ENCODE measurements around the gene ZNF277. TPM values are rescaled to one million over a fixed set of nuclear protein-coding genes. Genes with fewer than 3 reads are reported as not detected.

ZNF277 gene
- polyA plus RNA-seq, 1 donor (not counting 4 experiments of a cell fraction or from before 2014, with no cell fraction given) = 20.2 TPM

DNA sequence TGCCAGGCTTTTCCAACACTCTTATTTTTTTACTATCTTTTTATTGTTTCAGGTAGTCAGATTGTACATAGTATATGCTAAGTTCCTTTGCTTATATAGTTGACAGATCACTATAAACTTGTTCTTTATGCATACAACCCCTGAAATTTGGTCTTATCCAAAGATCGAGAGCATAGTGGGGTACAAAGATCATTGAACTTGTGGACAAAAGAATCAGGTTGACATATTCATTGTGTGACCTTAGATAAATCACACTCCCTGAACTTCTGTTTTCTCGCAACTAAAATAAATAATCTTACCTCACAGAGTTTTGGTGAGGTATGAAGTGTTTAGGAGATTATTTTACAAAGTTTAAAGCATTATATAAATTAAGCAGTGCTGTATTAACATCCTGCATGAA, 22.1 kb downstream of the ZNF277 start:
- Histone ChIP-seq H4K20me1 (ENCODE audit: control insufficient read depth, extremely low read depth, insufficient read depth, low read length) (peaks cover 3% of the 10 kb centered on the region), H3K4me3 (ENCODE audit: control insufficient read depth in 2 of 3, extremely low read depth in 1 of 3, insufficient read depth in 2 of 3, low read depth in 1 of 3, low read length in 3 of 3) (no peak overlapping the region), H3K9ac (ENCODE audit: control insufficient read depth, extremely low read depth, insufficient read depth, low read length) (no peak overlapping the region), H3K36me3 (ENCODE audit: control insufficient read depth in 2 of 2, extremely low read depth in 1 of 2, insufficient read depth in 2 of 2, low read length in 2 of 2) (no peaks in the 10 kb centered on the region), H3K79me2 (ENCODE audit: control insufficient read depth, insufficient read depth, low read length) (peaks cover 20% of the 10 kb centered on the region), H3K9me3 (ENCODE audit: control insufficient read depth, low read depth, low read length) (no peaks in the 10 kb centered on the region), H3K4me1 (ENCODE audit: control insufficient read depth, extremely low read depth, insufficient read depth, low read length) (peaks cover 14% of the 10 kb centered on the region), H3K27ac (ENCODE audit: control insufficient read depth, insufficient read depth, low read length) (no peak overlapping the region), H3K9me1 (ENCODE audit: control insufficient read depth, extremely low read depth, insufficient read depth, low read length) (no peaks in the 10 kb centered on the region), H2AFZ (ENCODE audit: control insufficient read depth, low read length) (no peak overlapping the region), H3K4me2 (ENCODE audit: control insufficient read depth, extremely low read depth, insufficient read depth, low read depth, low read length) (no peak overlapping the region), H3K27me3 (ENCODE audit: control insufficient read depth, extremely low read depth, insufficient read depth, low read length) (no peaks in the 10 kb centered on the region)
- TF ChIP-seq, protein P1, sequence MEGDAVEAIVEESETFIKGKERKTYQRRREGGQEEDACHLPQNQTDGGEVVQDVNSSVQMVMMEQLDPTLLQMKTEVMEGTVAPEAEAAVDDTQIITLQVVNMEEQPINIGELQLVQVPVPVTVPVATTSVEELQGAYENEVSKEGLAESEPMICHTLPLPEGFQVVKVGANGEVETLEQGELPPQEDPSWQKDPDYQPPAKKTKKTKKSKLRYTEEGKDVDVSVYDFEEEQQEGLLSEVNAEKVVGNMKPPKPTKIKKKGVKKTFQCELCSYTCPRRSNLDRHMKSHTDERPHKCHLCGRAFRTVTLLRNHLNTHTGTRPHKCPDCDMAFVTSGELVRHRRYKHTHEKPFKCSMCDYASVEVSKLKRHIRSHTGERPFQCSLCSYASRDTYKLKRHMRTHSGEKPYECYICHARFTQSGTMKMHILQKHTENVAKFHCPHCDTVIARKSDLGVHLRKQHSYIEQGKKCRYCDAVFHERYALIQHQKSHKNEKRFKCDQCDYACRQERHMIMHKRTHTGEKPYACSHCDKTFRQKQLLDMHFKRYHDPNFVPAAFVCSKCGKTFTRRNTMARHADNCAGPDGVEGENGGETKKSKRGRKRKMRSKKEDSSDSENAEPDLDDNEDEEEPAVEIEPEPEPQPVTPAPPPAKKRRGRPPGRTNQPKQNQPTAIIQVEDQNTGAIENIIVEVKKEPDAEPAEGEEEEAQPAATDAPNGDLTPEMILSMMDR (optimal IDR thresholded peaks at IDR 0.05 in 1 of 3, IDR thresholded peaks at IDR 0.05 in 1 of 3, conservative IDR thresholded peaks at IDR 0.05 in 1 of 3; ENCODE audit: extremely low read depth in 1 of 3, insufficient read depth in 2 of 3, low read length in 3 of 3) = no peak
- TF ChIP-seq EZH2 (IDR thresholded peaks at IDR 0.05; ENCODE audit: low read length) = no peak
- dilution Hi-C loops (cut with MboI; ENCODE audit: extremely low pct_ligation_motif_present, low sequenced_read_pairs) = no loop called here
- DNase-seq (ENCODE audit: low read depth, low spot score) (no peak), FAIRE-seq (no peak)

DNA sequence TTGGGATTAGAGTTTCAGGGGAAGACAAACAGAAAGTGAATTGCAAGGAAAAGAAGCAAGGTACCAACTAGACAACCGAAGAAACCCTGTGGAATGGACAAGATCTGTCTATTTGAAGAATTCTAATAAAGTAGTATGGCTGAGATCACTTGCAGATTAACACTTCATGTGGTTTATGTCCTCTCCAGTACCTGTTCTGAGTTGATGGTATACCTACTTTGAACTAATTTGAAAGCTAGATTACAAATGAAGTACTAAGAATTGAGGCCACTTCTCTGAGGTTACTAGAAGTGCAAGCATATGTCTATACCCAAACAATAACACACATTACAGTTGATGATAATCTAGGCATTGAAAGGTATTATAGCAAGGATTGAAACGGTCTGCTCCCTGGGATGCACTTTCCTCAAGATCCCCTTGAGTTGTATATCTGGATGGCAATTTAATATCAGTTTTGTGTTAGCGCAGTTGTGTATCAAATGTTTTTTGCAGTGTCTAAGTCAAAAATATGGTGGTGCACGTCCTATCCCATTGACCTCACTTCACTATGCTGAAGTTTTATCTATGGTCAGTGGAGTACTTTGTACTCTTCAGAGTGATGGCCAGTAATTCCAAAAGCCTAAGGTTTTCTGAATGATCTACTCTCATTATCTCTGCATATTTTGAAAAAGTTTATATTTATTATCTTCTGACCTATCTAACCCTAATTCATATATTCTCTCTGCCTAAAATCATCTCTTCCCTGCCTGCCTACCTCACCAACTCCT, 25.9 kb downstream of the ZNF277 start:
- no peak overlapping the region for H3K9ac ChIP-seq (ENCODE audit: control insufficient read depth, extremely low read depth, insufficient read depth, low read length)
- no peak overlapping the region for H3K4me2 ChIP-seq (ENCODE audit: control insufficient read depth, extremely low read depth, insufficient read depth, low read depth, low read length)
- no peak for FAIRE-seq
- no peaks in the 10 kb centered on the region for H3K36me3 ChIP-seq (ENCODE audit: control insufficient read depth in 2 of 2, extremely low read depth in 1 of 2, insufficient read depth in 2 of 2, low read length in 2 of 2)
- H3K27ac ChIP-seq (ENCODE audit: control insufficient read depth, insufficient read depth, low read length) = no peak overlapping the region
- TF ChIP-seq, protein P1 (optimal IDR thresholded peaks at IDR 0.05 in 1 of 3, IDR thresholded peaks at IDR 0.05 in 1 of 3, conservative IDR thresholded peaks at IDR 0.05 in 1 of 3; ENCODE audit: extremely low read depth in 1 of 3, insufficient read depth in 2 of 3, low read length in 3 of 3) = no peak
- no peaks in the 10 kb centered on the region for H3K27me3 ChIP-seq (ENCODE audit: control insufficient read depth, extremely low read depth, insufficient read depth, low read length)
- H4K20me1 ChIP-seq (ENCODE audit: control insufficient read depth, extremely low read depth, insufficient read depth, low read length) = no peaks in the 10 kb centered on the region
- H3K4me1 ChIP-seq (ENCODE audit: control insufficient read depth, extremely low read depth, insufficient read depth, low read length) = peaks cover under 1% of the 10 kb centered on the region
- DNase-seq (ENCODE audit: low read depth, low spot score) = no peak
- no peaks in the 10 kb centered on the region for H3K9me3 ChIP-seq (ENCODE audit: control insufficient read depth, low read depth, low read length)
- H2AFZ ChIP-seq (ENCODE audit: control insufficient read depth, low read length) = no peak overlapping the region
- H3K9me1 ChIP-seq (ENCODE audit: control insufficient read depth, extremely low read depth, insufficient read depth, low read length) = no peaks in the 10 kb centered on the region
- peaks cover 12% of the 10 kb centered on the region for H3K79me2 ChIP-seq (ENCODE audit: control insufficient read depth, insufficient read depth, low read length)
- H3K4me3 ChIP-seq (ENCODE audit: control insufficient read depth in 2 of 3, extremely low read depth in 1 of 3, insufficient read depth in 2 of 3, low read depth in 1 of 3, low read length in 3 of 3) = no peak overlapping the region
- dilution Hi-C loops (cut with MboI; ENCODE audit: extremely low pct_ligation_motif_present, low sequenced_read_pairs) = no loop called here
